T-helper 1 cell (primary cell): Measurements from ENCODE around the gene TMED8.
A peak's percentile ranks its signal among the peaks of the same experiment; 100 is the strongest.
"Not testable (repeated sequence)": the region's sequence is repeated elsewhere in the genome, so short reads cannot be mapped to it uniquely, and the experiment has no call there.

Experiments used
- DNase-seq, 5 donors: peaks; one replicate each; pipeline ENCODE4 v3.0.0-alpha.2; 2012 to 2020

Gene TMED8

DNA sequence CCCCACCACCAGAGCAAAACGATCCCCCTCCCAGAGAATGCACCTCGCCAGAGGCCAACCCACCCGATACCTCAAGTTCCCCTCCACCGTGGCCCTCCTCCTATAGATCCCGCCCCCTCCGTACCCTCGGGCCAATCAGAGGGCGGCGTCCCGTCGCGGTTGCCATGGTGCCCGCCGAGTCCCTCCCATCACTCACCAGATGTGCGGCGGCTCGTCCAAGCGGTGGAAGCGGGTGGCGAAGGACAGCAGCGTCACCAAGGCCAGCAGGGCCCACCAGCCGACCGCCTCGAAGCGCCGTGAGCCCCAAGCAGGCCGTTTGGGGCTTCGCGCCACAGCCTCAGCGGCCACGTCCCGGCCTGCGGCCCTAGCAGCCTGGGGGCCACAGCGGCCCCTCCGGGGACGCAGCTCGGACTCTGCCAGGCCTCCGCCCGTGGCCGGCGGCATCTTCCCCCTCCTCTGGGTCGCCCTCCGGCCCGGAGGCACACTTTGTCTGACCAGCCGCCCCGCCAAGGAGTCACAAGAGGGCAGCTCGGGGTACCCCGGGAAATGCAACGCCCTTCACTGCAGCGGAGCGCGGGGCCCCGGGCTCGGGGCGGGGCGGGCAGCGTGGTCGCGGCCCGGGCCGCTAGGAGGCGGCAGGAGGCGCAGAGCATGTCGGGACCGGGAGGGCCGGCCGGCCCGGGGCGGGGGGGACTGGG, 56.5 kb downstream of the TMED8 start, which contains the start of gene POMT2:
Gene POMT2 (minus strand): TSS at position 646 of the 698 bp plus-strand sequence. CDS start 202 bp downstream, at position 444.
- peak; percentile 85 to 90 (median 87) for DNase-seq

- DNase-seq, result no peak
Measured at GRCh38 chr14:77319422-77319821, 57.5 kb downstream of the TMED8 start.

DNA sequence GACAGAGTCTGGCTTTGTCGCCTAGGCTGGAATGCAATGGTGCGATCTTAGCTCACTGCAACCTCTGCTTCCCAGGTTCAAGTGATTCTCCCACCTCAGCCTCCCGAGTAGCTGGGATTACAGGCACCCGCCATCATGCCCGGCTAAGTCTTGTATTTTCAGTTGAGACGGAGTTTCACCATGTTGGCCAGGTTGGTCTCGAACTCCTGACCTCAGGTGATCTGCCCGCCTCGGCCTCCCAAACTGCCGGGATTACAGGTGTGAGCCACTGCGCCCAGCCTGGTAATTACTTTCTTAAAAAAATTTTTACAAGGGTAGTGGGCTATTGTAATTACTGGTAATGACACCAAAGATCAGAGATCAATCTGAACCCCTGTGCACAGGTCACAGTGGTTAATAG, 58.1 kb downstream of the TMED8 start:
- not testable (repeated sequence) for DNase-seq

DNA sequence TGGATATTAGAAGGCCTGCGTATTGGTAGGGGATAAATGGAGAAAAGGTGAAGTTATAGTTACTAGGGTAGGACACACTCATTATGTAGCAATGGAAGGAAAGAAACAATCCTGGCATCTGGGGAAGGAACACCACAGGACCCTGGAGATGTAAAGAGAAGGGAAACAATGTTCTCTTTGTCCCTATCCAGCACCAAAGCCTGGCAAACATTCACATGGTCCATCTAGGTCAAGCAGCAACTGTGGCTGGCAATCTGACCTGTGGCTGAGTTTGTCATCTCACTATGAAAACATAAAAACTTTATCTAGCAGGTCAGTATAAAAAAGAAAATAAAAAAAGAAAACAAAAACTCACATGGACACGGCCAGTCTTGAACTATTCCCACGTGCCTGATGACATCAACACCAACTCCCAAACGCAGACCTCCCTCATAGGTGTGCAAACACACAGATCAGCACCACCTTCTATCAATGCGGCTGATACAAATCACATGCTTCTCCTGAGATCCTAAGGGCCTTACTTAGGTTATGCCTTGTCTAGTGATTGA, 58.8 kb downstream of the TMED8 start:
- DNase-seq, result no peak

GRCh38 chr14:77316872-77317301, 60.0 kb downstream of the TMED8 start:
- DNase-seq, result no peak

- DNase-seq, result no peak
Measured at GRCh38 chr14:77316195-77316505, 60.7 kb downstream of the TMED8 start.

GRCh38 chr14:77314539-77315457, 62.1 kb downstream of the TMED8 start:
- DNase-seq, result no peak

DNA sequence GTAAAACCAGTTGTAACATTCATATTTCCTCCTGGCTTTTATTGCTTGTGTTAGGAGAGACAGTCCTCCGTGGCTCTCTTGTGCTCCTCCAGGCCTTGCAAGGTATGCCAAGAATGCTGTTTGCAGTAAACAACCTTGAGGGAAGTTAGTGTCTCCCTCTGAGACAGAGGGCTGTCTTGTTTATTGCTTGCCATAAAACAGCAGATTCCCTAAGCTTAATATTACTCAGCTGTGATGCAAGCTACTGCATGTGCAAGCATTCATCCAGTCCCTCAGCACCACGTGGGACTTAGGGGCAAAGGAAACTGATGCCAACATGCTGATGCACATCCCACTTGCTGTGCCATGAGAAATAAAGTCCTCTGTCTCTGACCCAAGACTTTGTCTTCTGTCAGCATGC, 62.9 kb downstream of the TMED8 start:
- no peak for DNase-seq

GRCh38 chr14:77313371-77313770, 63.5 kb downstream of the TMED8 start:
- no peak for DNase-seq

GRCh38 chr14:77311217-77311616, 65.7 kb downstream of the TMED8 start:
- DNase-seq, result no peak

GRCh38 chr14:77310026-77310425, 66.9 kb downstream of the TMED8 start:
- no peak for DNase-seq

DNA sequence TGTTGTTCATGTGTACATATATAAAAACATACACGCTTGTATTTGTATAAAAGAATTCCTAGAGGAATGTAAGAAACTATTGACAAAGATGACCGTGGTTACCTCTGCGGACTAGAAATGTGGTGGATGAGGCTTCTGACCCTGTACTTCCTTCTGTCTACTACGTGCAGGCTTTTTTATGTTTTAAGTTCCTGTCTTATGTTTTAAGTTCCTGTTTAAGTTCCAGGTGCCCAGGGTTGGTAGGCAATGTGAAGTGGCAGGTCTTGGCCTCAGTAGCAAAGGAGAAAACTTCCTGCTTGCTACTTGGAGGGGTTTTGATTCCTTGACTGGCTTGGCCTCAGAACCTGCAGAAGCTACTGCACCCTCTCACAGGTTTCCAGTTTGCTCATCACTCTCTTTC, 67.8 kb downstream of the TMED8 start:
- no peak for DNase-seq

GRCh38 chr14:77306851-77307496, 69.9 kb downstream of the TMED8 start:
- no peak for DNase-seq

DNA sequence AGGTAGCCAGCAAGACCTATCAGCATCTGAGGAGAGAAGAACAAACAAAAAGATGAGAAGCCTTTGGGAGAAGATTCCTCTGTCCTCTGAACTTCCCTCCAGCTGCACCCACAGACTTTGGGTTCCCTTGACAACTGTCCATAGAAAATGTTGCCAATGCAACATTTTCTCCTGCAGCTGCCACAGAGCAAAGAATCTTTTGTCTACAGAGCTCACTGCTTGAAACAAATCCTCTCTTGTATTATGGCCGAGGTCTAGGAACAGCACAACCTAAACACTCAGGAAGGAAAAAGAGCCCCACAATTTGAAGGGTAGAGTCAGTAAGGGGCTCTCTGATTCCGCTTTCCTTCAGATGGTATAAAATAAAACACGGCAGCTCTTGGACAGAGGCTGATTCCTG, 70.5 kb downstream of the TMED8 start:
- no peak for DNase-seq

- DNase-seq, result no peak
Measured at GRCh38 chr14:77305696-77306095, 71.2 kb downstream of the TMED8 start.

DNA sequence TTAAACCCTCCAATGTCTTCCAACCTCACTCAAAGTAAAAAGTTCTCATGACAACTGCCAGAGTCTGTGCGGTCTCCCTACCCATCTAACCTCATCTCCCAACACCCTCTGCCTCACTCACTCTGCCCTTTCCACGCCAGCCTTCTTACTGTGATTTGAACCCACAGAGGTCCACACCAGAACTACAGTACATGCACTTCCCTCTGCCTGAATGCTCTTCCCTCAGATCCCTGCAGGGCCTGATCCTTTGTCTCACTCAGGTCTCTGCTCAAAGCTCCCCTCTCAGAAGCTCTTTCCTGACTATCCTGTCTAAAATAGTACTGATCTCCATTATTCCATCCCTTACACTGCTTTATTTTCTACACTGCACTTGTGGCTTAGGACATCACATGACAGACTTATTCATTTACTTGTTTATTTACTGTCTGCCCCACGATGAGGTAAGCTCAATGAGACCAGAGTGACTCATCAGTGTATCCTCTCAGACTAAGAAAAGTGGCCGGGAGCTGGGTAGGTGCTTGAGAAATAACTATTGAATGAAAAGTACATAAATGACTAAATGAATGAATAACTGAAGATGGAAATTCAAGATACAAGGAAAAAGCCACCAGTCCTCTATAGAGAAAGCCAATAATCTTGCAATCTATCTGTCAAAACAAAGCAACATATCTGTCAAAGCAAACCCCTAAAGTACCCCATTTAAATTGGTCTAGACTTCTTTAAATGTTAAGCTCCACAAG, 73.3 kb downstream of the TMED8 start:
- peak in 1 of 5 donors; percentile 79 for DNase-seq

DNA sequence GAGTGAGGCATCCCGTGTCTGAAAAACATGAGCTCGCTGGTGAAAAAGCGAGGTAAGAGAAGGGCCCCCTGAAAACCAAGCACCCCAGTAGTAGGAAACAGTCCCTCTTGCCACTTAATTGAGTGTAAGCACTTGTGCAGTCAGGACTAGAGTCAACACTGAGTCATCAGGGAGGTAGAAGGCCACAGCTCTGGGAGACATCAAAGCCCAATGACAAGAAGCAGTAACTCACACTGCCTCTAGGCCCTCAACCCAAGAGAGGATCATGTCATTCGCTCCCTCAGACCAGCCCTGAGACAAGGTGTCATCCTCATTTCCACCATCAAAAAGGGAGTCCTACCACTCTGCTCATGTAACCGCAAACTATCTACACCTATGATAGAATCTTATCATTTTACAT, 74.0 kb downstream of the TMED8 start:
- peak in 1 of 5 donors; percentile 78 for DNase-seq

DNA sequence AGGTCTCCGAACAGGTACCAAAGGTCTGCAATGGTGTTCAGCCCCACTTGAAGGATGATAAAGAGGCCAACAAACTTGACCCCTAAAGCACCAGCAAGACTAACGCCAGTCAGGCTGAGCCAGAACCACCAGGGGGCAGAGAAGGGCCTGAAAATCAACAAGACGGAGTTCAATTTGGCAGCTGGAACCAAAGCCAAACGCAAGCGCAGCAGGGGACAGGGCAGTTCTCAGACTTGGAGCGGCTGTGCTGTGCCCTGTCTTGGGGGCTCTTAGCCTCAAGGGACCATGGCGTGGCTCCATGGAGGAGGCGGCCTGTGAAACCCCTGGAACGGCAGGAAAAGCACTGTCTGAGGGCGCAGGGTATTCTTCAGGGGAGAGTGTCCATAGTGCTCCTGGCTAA, 75.8 kb downstream of the TMED8 start:
- DNase-seq, result peak in 3 of 5 donors; percentile 10 to 53 (median 37)

- DNase-seq, result no peak
Measured at GRCh38 chr14:77299771-77300170, 77.1 kb downstream of the TMED8 start.

- no peak for DNase-seq
Measured at GRCh38 chr14:77296906-77297305, 80.0 kb downstream of the TMED8 start.

DNA sequence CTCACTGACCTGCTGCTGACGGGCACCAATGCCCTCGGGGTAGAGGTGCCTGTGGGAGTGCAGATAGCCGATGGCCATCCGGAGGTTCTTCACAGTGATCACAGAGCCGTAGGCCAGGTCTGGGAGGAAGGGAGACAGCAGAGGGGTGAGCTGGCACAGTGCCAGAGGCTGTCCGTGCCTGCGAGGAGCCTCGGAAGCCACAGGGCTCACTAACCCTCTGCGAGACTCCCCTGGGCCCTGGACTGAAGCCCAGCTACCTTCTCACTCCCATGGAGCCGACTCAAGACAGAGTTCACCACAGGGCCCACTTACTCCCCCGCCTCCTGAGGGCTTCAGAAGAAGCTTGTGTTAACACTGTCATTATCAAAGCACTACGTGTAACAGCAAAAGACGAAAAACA, 80.7 kb downstream of the TMED8 start:
- no peak for DNase-seq

DNA sequence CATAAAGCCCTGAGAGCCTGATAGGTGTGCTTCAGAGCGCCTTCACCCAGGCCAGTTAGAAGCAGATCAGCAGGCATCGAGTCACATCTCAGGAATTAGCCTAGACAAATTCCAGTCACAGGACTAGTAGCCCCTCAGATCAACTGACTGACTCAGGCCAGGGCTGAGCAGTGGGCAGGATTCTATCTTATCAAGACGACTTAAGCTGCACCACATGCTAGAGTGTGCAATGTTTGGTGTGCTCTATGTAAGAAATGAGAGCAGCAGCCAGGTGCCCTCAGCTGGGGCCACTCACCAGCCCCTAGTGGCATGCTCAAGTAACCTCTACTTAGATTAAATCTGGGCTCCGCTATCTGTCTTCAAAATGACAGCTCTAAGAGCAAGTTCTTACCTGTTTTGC, 86.2 kb downstream of the TMED8 start:
- DNase-seq, result no peak
